GM18502 (cell line): ENCODE measurements around the gene HID1.
"Not testable (repeated sequence)": the region's sequence is repeated elsewhere in the genome, so short reads cannot be mapped to it uniquely, and the experiment has no call there.

ENCODE experiments used
- ATAC-seq: cut with Tn5 transposase; IDR thresholded peaks from one replicate; pipeline ENCODE4 v1.9.1; 2021; ENCODE audit warnings: mild to moderate bottlenecking; ENCODE audit not compliant: unreplicated experiment, poor library complexity

HID1 gene

DNA sequence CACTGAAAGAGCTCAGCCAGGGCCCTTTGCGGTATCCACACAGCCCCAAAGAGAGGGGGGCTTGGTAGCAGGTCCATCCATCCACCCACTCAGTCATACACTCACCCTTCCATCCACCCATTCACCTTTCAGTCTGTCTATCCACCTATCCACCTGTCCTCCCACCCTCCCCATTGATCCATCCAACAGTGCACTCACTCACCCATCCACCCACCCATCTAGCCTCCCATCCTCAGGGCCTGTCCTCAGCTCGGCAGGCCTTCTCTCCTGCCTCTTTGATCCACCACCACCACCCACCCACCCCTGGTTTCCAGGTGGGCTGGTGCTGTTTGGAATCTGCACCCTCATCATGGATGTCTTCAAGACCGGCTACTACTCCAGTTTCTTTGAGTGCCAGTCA, 47.3 kb downstream of the HID1 start:
- ATAC-seq: no peak

DNA sequence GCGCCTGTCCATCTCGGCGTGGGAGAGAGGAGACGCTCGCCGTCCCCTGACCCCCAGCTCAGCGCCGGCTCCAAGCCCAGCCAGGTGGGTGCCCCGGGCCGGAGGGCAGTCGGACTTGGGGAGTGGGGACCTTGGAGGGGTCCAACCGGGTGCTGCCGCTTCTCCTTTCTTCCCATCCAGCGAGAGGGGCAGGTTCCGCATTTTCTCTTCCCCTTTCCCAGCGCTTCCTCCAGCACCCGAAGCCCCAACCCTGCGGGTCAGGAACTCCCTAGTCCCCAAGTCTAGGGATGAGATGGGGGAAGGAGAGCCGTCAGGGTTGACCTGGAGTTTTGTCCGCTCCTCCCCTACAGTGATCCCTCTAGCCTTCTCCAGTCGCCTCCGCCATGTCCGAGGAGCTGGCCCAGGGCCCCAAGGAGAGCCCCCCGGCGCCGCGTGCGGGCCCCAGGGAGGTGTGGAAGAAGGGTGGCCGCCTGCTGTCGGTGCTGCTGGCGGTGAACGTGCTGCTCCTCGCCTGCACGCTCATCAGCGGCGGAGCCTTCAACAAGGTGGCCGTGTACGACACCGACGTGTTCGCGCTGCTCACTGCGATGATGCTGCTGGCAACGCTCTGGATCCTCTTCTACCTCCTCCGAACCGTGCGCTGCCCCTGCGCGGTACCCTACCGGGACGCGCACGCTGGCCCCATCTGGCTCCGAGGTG, 48.2 kb downstream of the HID1 start, which contains the start of gene OTOP2:
Gene OTOP2 (plus strand): TSS at position 24 of the 699 bp plus-strand sequence. CDS start 360 bp downstream, at position 384.
- no peak for ATAC-seq

DNA sequence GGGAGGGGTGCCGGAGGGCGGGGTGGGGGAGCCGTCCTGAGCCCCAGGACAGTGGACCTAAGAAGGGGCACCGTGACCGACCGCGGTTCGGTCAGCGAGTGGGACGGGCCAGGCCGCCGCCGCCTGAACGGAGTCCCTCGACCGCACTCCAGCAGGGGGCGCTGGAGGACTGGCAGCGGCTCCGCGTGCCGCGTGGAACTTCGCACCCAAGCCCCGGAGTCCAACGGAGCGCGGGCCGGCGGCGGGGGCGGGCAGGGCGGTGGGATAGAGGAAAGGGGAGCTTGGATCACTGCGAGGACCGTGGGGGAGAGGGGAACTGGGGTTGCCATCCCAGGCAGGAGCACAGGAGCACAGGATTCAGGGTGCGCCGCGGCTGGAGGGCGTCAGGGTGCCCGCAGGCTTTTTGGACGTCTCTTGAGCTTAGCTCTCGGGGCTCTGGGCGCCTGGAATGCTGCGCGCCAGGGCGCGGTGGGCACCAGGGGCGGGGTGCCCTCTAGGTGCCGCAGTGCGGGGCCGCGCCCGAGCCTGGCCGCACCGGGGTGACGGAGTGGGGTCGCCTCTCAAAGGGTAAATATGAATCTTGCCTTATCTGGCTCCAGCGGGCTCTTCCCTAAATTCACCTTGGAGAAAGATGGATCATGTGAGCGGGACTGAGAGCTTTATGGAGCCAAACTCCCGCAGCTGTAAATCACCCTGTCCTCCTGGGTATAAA, 48.9 kb downstream of the HID1 start:
- no peak for ATAC-seq

DNA sequence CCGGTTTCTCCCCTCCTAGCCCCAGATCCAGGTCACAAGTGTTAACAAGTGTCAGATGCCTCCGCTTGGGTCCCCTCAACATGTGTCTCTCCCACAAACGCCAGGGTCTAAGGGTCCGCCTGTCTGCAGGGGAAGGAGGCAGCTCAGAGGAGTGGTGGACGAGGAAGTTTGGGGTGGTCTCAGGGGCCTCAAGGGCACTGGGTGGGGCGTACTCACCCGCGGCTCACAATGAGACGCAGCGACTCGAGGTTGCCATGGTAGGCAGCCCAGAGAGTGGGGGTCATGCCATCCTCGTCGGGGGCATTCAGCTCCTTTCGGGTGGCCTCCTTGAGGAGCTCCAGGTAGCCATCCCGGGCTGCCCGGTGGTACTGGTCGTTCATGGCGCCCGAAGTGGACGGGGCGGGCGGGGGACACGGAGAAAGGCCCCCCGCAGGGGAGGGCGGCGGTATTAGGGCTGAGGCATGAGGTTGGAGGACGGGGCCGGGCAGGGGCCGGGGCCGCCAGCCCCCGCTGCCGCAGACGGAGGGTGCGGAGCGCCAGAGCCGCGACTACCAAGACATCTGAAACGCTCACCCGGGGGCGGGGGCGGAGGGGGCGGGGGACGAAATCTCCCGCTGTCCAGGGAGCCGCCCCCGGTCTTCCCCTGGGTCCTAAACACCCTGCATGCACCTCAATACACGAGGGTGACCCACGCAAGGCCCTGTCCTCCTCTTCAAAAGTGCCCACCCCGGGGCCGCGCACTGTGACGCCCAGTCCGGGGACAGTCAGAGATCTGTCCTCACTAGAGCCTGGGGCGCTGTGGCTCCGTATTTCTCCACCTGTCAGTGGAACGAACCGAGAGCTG, 49.6 kb downstream of the HID1 start, which contains the start of gene USH1G:
Gene USH1G (minus strand): TSS at position 562 of the 844 bp plus-strand sequence. CDS start 182 bp downstream, at position 380.
- no peak for ATAC-seq

DNA sequence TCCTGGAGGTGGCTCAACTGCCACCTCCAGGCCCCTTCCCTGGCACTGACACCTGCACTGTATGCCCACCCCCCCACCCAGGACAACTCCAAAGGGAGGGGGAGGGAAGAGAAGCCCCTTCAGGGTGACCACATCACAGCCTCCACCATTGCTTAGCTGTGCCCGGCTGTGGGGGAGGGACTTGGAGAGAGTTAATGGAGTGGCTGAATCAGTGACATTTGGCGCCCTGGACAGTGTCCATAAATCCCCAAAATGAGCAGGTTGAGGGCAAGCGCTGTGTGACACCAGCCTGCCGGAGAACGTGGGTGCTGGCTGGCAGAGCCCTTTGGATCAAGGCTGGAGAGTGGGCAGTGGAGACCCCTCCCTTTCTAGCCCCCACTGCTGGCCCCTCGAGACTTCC, 50.4 kb downstream of the HID1 start:
- ATAC-seq: no peak

DNA sequence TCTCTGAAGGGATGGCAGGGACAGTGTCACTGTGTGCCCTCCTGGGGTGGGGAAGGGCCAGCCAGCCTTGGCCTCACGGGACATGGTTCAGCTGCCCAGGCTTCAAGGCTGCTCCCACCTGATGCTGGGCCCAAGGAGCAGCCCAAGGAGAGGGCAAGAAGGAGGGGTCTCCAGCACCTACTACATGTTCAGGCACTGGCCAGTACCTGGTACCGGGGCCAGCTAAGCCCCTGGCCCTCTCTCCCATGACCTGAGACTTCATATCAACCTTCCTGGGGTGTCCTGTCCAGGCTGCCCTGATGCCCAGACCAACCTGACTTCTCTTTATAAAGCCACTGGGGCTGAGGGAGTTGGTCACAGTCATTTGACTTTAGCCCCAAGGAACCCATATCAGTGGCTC, 50.8 kb downstream of the HID1 start:
- ATAC-seq: no peak

DNA sequence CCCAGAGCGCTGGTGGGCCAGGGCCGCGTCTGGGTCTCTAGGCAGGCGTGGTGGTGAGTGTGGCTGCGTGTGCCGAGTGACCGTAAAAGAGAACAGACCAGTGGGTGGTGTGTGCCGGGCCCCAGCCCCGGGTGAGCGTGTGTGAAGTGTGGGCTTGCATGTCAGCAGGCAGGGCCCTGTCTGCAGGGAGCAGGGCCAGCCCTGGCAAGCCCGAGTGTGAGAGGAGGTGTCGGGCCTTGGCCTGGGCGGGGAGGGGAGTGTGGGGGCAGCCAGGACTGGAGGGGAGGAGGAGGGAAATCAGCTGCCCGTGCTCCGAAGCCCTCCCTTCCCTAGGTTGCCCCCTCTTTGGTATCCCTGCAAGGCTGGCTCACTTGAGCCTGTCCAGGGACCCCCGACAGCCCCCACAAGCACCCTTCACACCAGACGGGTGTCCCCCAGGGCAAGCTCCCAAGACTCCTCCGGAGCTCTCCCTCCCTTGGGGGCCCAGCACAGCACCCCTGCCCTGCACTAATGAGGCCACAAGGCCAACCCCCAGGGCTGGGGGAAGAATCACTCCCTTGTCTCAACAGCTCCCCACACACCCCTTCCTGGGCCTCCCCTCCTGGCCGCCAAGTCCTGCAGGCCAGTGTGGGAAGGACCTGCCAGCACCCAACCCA, 51.4 kb downstream of the HID1 start:
- ATAC-seq: no peak

DNA sequence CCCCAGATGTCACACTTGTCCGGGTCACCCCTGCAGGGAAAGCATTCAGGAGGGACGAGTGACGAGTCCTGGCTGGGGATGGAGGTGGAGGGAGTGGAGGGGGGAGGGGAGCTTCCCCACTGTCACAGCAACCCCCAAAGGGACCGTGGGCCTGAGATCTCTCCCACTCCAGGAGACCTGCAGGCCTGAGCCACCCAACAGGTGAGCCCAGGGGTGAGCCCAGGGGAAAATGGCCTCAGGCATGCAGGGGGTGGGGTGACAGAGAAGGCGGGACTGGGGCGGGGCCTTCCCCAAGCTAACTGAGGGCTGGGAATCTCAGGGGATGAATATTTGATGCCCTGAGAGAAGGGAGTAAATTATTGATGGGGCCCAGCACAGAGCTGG, 51.9 kb downstream of the HID1 start:
- no peak for ATAC-seq

DNA sequence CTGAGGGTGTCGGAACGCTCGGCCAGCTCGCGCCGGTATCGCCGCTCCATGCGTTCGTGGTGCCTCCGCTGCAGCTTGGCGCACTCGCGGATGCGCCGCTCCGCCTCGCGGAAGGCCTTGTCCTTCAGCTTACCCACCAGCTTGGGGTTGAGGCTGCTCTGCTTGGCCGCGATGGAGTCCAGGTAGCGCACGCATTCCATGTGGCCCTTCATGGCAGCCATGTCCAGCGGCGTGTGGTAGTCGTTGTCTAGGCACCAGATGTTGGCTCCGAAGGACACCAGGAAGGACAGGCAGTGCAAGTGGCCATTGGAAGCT, 52.3 kb downstream of the HID1 start:
- ATAC-seq: no peak

DNA sequence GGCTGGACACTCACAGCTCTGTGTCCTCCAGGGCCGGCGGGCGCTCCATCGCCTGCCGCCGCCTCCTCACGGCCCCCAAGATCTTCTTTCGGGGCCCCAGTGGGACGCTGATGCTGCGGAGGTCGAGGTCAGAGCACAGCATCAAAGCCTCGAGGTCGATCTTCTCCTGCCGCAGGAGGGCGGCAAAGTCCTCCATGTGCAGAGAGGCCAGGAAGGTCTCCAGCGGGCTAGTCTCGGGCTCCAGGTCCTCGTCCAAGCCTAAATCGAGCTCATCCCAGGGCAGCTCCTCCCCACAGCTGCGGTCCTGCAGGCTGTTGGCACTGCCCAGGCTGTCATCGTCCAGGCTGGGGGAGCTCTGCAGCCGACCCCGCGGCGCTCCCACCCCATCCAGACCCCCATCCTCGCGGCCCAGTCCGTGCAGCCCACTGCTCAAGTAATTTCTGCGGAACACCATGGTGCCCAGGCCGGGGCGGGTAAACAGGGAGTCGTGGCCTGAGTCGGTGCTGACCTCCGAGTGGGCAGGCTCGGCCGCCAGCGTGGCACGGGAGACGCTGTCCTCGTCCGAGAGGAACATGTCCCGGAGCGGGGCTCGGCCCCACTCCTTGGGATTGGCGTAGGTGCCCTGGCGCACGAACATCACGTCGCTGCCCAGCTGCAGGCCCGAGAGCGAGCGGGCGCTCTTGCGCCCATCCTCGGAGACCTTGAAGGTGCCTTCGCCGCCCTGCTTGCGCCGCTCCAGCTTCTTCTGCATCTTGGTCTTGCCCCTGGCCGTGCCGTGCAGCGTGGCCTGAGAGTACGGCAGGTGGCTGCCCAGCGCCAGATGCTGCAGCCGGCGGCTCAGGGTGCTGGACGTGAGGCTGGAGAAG, 52.9 kb downstream of the HID1 start:
- ATAC-seq: no peak

DNA sequence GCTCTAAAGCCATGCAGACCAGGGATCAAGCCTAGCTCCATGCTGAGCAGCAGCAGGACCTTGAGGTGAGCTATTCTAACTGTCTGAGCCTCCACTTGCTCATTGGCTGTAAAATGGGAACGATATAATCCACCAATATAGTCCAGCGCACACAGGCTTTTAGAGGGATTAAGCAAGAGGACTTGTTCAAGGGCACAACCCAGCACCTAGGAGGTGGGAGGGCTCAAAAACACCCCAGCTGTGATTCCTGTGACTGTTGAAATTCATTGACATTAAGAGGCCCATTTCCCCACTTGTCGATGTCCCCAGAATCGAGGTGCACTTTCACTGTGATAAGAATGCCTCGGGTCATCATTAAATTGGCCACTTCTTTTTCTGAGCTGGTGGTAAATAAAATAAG, 53.7 kb downstream of the HID1 start:
- no peak for ATAC-seq

DNA sequence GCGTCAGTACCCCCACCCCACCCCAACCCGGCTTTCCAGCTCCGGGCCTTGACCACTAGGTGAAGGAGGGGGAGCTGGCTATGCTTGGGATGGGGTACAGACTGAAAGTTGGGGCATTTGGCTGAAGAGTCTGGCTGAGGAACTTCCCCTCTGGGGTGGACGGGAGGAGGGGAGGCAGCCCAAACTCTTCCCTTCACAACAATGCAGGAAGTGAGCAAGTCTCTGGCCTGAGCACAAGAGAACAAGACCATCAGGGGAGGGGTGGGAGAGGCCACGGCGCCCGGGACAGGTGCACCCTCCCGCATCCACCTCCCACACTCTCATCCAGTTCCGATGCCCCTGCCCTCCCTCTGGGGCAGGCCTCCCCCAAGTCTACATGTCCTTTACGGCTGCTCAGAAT, 55.1 kb downstream of the HID1 start:
- no peak for ATAC-seq

DNA sequence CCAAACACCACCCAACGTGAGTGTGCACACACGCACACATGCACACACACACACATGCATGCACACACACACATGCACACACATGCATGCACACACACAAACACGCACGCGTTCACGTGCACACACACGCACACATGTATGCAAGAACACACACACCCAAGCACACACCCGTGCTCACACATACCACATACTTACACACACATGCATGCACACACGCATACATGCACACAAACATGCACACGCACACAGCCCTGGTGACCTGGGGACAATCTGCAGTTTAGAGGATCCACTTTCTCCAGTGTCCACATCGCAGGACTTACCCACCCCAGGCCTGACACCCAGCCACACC, 55.7 kb downstream of the HID1 start:
- no peak for ATAC-seq

DNA sequence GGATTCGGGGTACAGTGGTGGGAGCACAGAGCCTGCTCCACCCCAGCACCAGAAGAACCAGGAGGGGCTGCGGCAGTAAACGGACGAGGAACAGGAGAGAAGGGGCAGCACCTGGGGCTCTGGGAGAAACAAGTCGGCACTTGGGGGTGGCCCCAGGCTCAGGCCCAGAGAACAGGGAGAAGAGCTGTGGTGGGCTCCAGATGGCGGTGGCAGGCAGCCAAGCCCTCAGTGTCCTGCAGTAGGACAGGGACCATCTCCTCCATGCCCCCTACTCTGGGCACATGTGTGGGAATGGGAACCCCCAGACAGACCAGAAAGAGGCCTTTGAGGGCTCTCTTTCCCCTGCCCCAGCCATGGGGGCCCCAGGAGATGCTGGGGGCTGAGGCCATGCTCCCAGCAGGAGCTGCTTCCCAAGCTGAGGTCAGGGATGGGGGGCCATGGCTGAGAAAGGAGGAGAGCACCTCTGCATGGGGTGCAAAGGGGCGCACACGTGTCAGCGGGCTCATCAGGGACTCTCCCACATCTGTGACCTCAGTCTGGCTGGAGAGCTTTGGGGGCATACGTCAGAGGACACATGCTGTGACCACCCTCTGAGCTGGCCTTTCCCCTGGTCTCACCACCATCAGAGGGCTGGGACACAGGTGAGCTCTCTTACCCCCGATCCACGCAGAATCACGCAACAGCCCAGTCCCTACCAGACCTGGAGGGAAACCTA, 56.3 kb downstream of the HID1 start:
- no peak for ATAC-seq

DNA sequence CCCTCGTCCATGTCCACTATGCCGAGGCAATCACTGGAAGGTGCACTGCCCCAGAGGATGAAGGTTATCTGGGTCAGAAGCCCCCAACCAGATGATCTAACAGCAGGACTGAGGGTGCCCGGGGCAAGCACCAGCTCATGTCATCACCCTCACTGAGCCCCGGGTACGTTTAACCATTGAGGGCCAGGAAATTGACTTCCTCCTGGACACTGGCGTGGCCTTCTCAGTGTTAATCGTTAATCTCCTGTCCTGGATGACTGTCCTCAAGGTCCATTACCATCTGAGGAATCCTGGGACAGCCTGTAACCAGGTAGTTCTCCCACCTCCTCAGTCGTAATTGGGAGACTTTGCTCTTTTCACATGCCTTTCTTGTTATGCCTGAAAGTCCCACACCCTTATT, 61.1 kb downstream of the HID1 start:
- ATAC-seq: not testable (repeated sequence)

DNA sequence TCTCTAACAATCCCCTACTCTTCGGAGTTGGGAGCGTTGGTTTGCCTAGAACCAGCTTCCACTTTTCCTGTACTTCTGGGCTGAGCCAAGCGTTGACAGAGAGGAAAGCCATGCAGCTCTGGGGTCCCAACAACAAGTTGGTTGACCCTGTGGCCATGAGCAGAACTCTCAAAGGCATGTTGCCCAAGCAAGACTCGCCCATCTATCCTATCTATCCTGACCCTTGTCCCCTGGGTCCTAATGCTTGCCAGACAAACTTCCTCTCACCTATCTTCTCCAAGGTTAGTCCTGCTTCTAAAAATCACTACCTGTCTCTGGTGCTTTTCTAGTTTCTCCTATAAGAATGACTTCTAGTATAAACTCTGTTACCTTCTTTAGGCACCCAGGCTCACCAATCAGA, 63.5 kb downstream of the HID1 start:
- ATAC-seq: not testable (repeated sequence)

DNA sequence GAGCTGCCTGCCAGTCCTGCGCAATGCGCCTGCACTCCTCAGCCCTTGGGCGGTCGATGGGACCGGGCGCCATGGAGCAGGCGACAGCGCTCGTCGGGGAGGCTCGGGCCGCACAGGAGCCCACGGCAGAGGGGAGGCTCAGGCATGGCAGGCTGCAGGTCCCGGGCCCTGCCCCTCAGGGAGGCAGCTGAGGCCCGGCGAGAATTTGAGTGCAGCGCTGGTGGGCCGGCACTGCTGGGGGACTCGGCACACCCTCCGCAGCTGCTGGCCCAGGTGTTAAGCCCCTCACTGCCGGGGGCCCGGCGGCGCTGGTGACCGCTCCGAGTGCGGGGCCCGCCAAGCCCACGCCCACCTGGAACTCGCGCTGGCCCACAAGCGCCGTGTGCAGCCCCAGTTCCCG, 65.5 kb downstream of the HID1 start:
- ATAC-seq: no peak

DNA sequence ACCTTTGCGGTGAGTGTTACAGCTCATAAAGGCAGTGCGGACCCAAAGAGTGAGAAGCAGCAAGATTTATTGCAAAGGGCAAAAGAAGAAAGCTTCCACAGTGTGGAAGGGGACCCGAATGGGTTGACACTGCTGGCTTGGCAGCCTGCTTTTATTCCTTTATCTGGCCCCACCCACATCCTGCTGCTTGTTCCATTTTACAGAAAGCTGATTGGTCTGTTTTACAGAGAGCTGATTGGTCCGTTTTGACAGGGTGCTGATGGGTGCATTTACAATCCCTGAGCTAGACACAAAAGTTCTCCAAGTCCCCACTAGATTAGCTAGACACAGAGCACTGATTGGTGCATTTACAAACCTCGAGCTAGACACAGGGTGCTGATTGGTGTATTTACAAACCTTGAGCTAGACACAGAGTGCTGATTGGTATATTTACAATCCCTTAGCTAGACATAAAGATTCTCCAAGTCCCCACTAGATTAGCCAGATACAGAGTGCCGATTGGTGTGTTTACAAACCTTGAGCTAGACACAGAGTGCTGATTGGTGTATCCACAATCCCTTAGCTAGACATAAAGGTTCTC, 66.3 kb downstream of the HID1 start:
- ATAC-seq: not testable (repeated sequence)
